Ectodermal cell (in vitro differentiated cells): ENCODE measurements around the gene SAA4. TPM values are rescaled to one million over a fixed set of nuclear protein-coding genes. Genes with fewer than 3 reads are reported as not detected.
"Not testable (repeated sequence)": the region's sequence is repeated elsewhere in the genome, so short reads cannot be mapped to it uniquely, and the experiment has no call there.

Experiments
- H3K27ac ChIP-seq: 2 replicates; pipeline ENCODE4 v1.7.0; 2013; ENCODE audit warnings: mild to moderate bottlenecking, low read depth, low read length; ENCODE audit not compliant: insufficient read depth, poor library complexity, severe bottlenecking
- H3K27me3 ChIP-seq: 2 replicates; pipeline ENCODE4 v1.7.0; 2013; ENCODE audit warnings: mild to moderate bottlenecking, low read length; ENCODE audit not compliant: insufficient read depth, control insufficient read depth, poor library complexity, severe bottlenecking
- H3K36me3 ChIP-seq: one replicate; pipeline ENCODE4 v1.7.0; 2013; ENCODE audit warnings: low read length; ENCODE audit not compliant: control insufficient read depth, insufficient read depth
- H3K4me1 ChIP-seq: one replicate; pipeline ENCODE4 v1.7.0; 2013; ENCODE audit warnings: low read length; ENCODE audit not compliant: control insufficient read depth, insufficient read depth
- H3K4me3 ChIP-seq: 2 replicates; pipeline ENCODE4 v1.7.0; 2013; ENCODE audit warnings: low read depth, low read length, control low read depth; ENCODE audit not compliant: insufficient read depth
- H3K9me3 ChIP-seq: 2 replicates; pipeline ENCODE4 v1.7.0; 2013; ENCODE audit warnings: mild to moderate bottlenecking, low read length, moderate library complexity; ENCODE audit not compliant: control insufficient read depth
- WGBS, 2 experiments: methylation state at CpG; one replicate each; pipeline ENCODE4 v1.1.7; 2013; ENCODE audit warnings: missing lambda C conversion rate in 2 of 2; 5-methylcytosine and 5-hydroxymethylcytosine counted together
- polyA plus RNA-seq, 4 experiments: library from polyadenylated mRNA; stranded (reverse); fragments of 50-300 nt; gene quantifications; one replicate each; pipeline ENCODE4 v1.2.3, GENCODE V29; 2013

The SAA4 gene
- not detected for polyA plus RNA-seq (2013, experiment 1 of 4)
- polyA plus RNA-seq (2013, experiment 2 of 4) = not detected
- polyA plus RNA-seq (2013, experiment 3 of 4) = not detected
- not detected for polyA plus RNA-seq (2013, experiment 4 of 4)

- Histone ChIP-seq H3K9me3 (no peaks in the 10 kb centered on the region), H3K36me3 (no peaks in the 10 kb centered on the region), H3K27ac (no peak within 1 kb of the TSS), H3K4me3 (no peak within 1 kb of the TSS), H3K4me1 (peaks cover 3% of the 10 kb centered on the region), H3K27me3 (no peaks in the 10 kb centered on the region)
- 89 to 91% methylated on average over 2 of the region's 2 CpGs for whole genome bisulfite sequencing, 2 experiments
Measured at GRCh38 chr11:18236664-18237356, at the start of gene SAA4. SAA4 (minus strand) TSS chr11:18236802; CDS start chr11:18235926, 876 bp downstream.

GRCh38 chr11:18285841-18286240 lies 49.2 kb upstream of the SAA4 start:
- H3K36me3 ChIP-seq = peaks cover 38% of the 10 kb centered on the region
- no peaks in the 10 kb centered on the region for H3K27me3 ChIP-seq
- no peak overlapping the region for H3K27ac ChIP-seq
- 89 to 98% methylated on average over 1 of the region's 1 CpG for WGBS, 2 experiments
- H3K9me3 ChIP-seq = no peaks in the 10 kb centered on the region
- no peak overlapping the region for H3K4me3 ChIP-seq
- H3K4me1 ChIP-seq = no peaks in the 10 kb centered on the region

GRCh38 chr11:18282626-18283025 lies 46.0 kb upstream of the SAA4 start:
- Histone ChIP-seq H3K9me3 (no peaks in the 10 kb centered on the region), H3K4me3 (no peak overlapping the region), H3K36me3 (peaks cover 43% of the 10 kb centered on the region), H3K27me3 (no peaks in the 10 kb centered on the region), H3K27ac (no peak overlapping the region), H3K4me1 (no peaks in the 10 kb centered on the region)
- WGBS, 2 experiments = 94 to 95% methylated on average over 1 to 2 of the region's 2 CpGs

- H3K27me3 ChIP-seq = no peaks in the 10 kb centered on the region
- no peaks in the 10 kb centered on the region for H3K9me3 ChIP-seq
- no peak overlapping the region for H3K27ac ChIP-seq
- WGBS, 2 experiments = 88 to 96% methylated on average over 4 of the region's 4 CpGs
- H3K36me3 ChIP-seq = peaks cover 28% of the 10 kb centered on the region
- no peaks in the 10 kb centered on the region for H3K4me1 ChIP-seq
- no peak overlapping the region for H3K4me3 ChIP-seq
Measured at GRCh38 chr11:18280438-18281045, 43.9 kb upstream of the SAA4 start.

GRCh38 chr11:18277565-18278271 lies 41.1 kb upstream of the SAA4 start:
- Histone ChIP-seq H3K27me3 (no peaks in the 10 kb centered on the region), H3K4me1 (no peaks in the 10 kb centered on the region), H3K4me3 (no peak overlapping the region), H3K27ac (no peak overlapping the region), H3K36me3 (peaks cover 18% of the 10 kb centered on the region), H3K9me3 (no peaks in the 10 kb centered on the region)
- WGBS, 2 experiments = 92 to 98% methylated on average over 3 to 5 of the region's 5 CpGs

- no peaks in the 10 kb centered on the region for H3K4me1 ChIP-seq
- H3K9me3 ChIP-seq = no peaks in the 10 kb centered on the region
- no peak overlapping the region for H3K4me3 ChIP-seq
- H3K27ac ChIP-seq = no peak overlapping the region
- 81 to 88% methylated on average over 4 of the region's 4 CpGs for WGBS, 2 experiments
- H3K27me3 ChIP-seq = no peaks in the 10 kb centered on the region
- no peaks in the 10 kb centered on the region for H3K36me3 ChIP-seq
Measured at GRCh38 chr11:18271206-18271605, 34.6 kb upstream of the SAA4 start.

GRCh38 chr11:18270102-18270501 lies 33.5 kb upstream of the SAA4 start:
- no peak overlapping the region for H3K27ac ChIP-seq
- H3K4me3 ChIP-seq = no peak overlapping the region
- H3K27me3 ChIP-seq = no peaks in the 10 kb centered on the region
- H3K4me1 ChIP-seq = no peaks in the 10 kb centered on the region
- H3K36me3 ChIP-seq = no peaks in the 10 kb centered on the region
- no peaks in the 10 kb centered on the region for H3K9me3 ChIP-seq
- 78 to 83% methylated on average over 4 of the region's 4 CpGs for WGBS, 2 experiments

- not testable (repeated sequence) for H3K36me3 ChIP-seq, H3K4me3 ChIP-seq, H3K27me3 ChIP-seq, H3K9me3 ChIP-seq, H3K27ac ChIP-seq, H3K4me1 ChIP-seq
- WGBS, 2 experiments = 92% methylated on average over 2 of the region's 5 CpGs; no CpG with 5 or more reads in 1 of the 2 experiments
Measured at GRCh38 chr11:18269252-18269651, 32.6 kb upstream of the SAA4 start.

GRCh38 chr11:18267335-18268133 lies 30.9 kb upstream of the SAA4 start:
- not testable (repeated sequence) for H3K4me1 ChIP-seq, H3K9me3 ChIP-seq, H3K27me3 ChIP-seq, H3K4me3 ChIP-seq, H3K27ac ChIP-seq, H3K36me3 ChIP-seq
- 94 to 95% methylated on average over 3 to 4 of the region's 10 CpGs for WGBS, 2 experiments
